H1 (cell line): Measurements from ENCODE around the gene NBL1. TPM values are rescaled to one million over a fixed set of nuclear protein-coding genes. Genes with fewer than 3 reads are reported as not detected.

ENCODE experiments used
- CTCF ChIA-PET: fragments of 300-600 bp; sonication (Branson Sonifier 250); formaldehyde crosslinking; loops from one replicate; lab custom pipeline; 2021; ENCODE audit not compliant: partially characterized antibody; lab: Charles Lee
- POLR2A ChIA-PET: fragments of 300-600 bp; sonication (Branson Sonifier 250); formaldehyde crosslinking; loops from one replicate; lab custom pipeline; 2021; ENCODE audit warnings: inconsistent platforms; ENCODE audit not compliant: partially characterized antibody; lab: Charles Lee
- DNase-seq, 2 experiments: peaks; one replicate each; pipeline versions ENCODE4 v3.0.0 to v3.0.0-alpha.2; 2010 to 2022; ENCODE audit warnings: low spot score in 2 of 2, low read depth in 1 of 2, mixed read lengths in 1 of 2
- FAIRE-seq: peaks from 2 replicates; lab custom pipeline; 2011; peaks lifted over from hg19 to GRCh38; lab: Jason Lieb, UNC
- H2AFZ ChIP-seq: 2 replicates; pipeline ENCODE4 v1.8.1; 2012; ENCODE audit warnings: low read length, inconsistent platforms
- H2AK5ac ChIP-seq: 2 replicates; pipeline ENCODE4 v1.6.1; 2013; ENCODE audit warnings: low read depth, low read length
- H2BK120ac ChIP-seq: replicated peaks from 2 replicates; pipeline ENCODE3; 2013; ENCODE audit warnings: low read depth, low read length, inconsistent platforms
- H2BK12ac ChIP-seq: 2 replicates; pipeline ENCODE4 v1.6.1; 2013; ENCODE audit warnings: low read depth, low read length
- H2BK15ac ChIP-seq: 2 replicates; pipeline ENCODE4 v1.6.1; 2013; ENCODE audit warnings: low read length
- H2BK20ac ChIP-seq: 2 replicates; pipeline ENCODE4 v1.6.1; 2013; ENCODE audit warnings: low read length
- H2BK5ac ChIP-seq: 2 replicates; pipeline ENCODE4 v1.6.1; 2013; ENCODE audit warnings: low read depth, low read length
- H3K14ac ChIP-seq: 2 replicates; pipeline ENCODE4 v1.6.1; 2013; ENCODE audit warnings: inconsistent platforms; ENCODE audit not compliant: insufficient read length
- H3K18ac ChIP-seq: 2 replicates; pipeline ENCODE4 v1.6.1; 2013; ENCODE audit warnings: low read length; ENCODE audit errors: extremely low read depth
- H3K23ac ChIP-seq: 2 replicates; pipeline ENCODE4 v1.6.1; 2013; ENCODE audit warnings: inconsistent platforms; ENCODE audit not compliant: insufficient read length
- H3K23me2 ChIP-seq: 2 replicates; pipeline ENCODE4 v1.6.1; 2013; ENCODE audit warnings: low read depth, low read length
- H3K27ac ChIP-seq: 2 replicates; pipeline ENCODE4 v1.6.1; 2011; ENCODE audit warnings: low read depth, low read length, inconsistent platforms
- H3K27me3 ChIP-seq, 4 experiments: replicated peaks in 1 of 4; 1 replicate in 1 of 4; 2 replicates in 3 of 4; pipeline versions ENCODE4 v1.6.1 to v1.8.1; 2011 to 2013; ENCODE audit warnings: low read length in 3 of 4, mild to moderate bottlenecking in 3 of 4, inconsistent platforms in 2 of 4, mixed read lengths in 2 of 4, moderate library complexity in 1 of 4; ENCODE audit not compliant: control insufficient read depth in 3 of 4, insufficient read depth in 3 of 4; ENCODE audit errors: extremely low read depth in 1 of 4
- H3K36me3 ChIP-seq, 4 experiments: 2 replicates each; pipeline versions ENCODE4 v1.6.1 to v1.8.1; 2011 to 2013; ENCODE audit warnings: mild to moderate bottlenecking in 4 of 4, low read length in 3 of 4, moderate library complexity in 2 of 4, control low read depth in 1 of 4, inconsistent platforms in 1 of 4; ENCODE audit not compliant: insufficient read depth in 4 of 4, control insufficient read depth in 2 of 4
- H3K4ac ChIP-seq: replicated peaks from 2 replicates; pipeline ENCODE3; 2013; ENCODE audit warnings: low read length, low read depth, mixed read lengths, inconsistent platforms; ENCODE audit not compliant: insufficient read length
- H3K4me1 ChIP-seq, 4 experiments: replicated peaks in 1 of 4; 1 replicate in 1 of 4; 2 replicates in 3 of 4; pipeline versions ENCODE4 v1.6.1 to v1.8.1; 2011 to 2013; ENCODE audit warnings: low read length in 3 of 4, inconsistent platforms in 2 of 4, mixed read lengths in 1 of 4; ENCODE audit not compliant: insufficient read depth in 4 of 4, control insufficient read depth in 3 of 4
- H3K4me2 ChIP-seq, 2 experiments: 2 replicates each; pipeline versions ENCODE4 v1.6.1 to v1.8.1; 2011 to 2013; ENCODE audit warnings: low read depth in 2 of 2, low read length in 2 of 2, control low read depth in 1 of 2, inconsistent platforms in 1 of 2, mild to moderate bottlenecking in 1 of 2; ENCODE audit not compliant: insufficient read depth in 1 of 2
- H3K4me3 ChIP-seq, 4 experiments: fragments of 200-600, 300-600 bp in 1 of 4; sonication (generic), shearing (Covaris generic), sonication (Bioruptor Twin) in 1 of 4; 2 replicates each; pipeline versions ENCODE4 v1.5.1 to v1.8.1; 2011 to 2016; ENCODE audit warnings: low read length in 4 of 4, low read depth in 3 of 4, control low read depth in 2 of 4, inconsistent platforms in 2 of 4, mild to moderate bottlenecking in 2 of 4, mixed read lengths in 1 of 4, moderate library complexity in 1 of 4; ENCODE audit not compliant: insufficient read depth in 2 of 4; ENCODE audit errors: extremely low read depth in 1 of 4
- H3K56ac ChIP-seq: replicated peaks from 2 replicates; pipeline ENCODE3; 2013; ENCODE audit warnings: low read depth, mild to moderate bottlenecking, mixed read lengths, low read length, inconsistent platforms; ENCODE audit not compliant: insufficient read length
- H3K79me1 ChIP-seq: 2 replicates; pipeline ENCODE4 v1.6.1; 2013; ENCODE audit warnings: low read depth, low read length, control low read depth
- H3K79me2 ChIP-seq, 2 experiments: 2 replicates each; pipeline versions ENCODE4 v1.6.1 to v1.8.1; 2012 to 2013; ENCODE audit warnings: low read length in 2 of 2, mild to moderate bottlenecking in 2 of 2, inconsistent platforms in 1 of 2; ENCODE audit not compliant: insufficient read depth in 2 of 2, control insufficient read depth in 1 of 2
- H3K9ac ChIP-seq, 4 experiments: replicated peaks in 1 of 4; 1 replicate in 1 of 4; 2 replicates in 3 of 4; pipeline versions ENCODE4 v1.6.1 to v1.8.1; 2011 to 2013; ENCODE audit warnings: low read depth in 3 of 4, low read length in 3 of 4, control low read depth in 2 of 4, mild to moderate bottlenecking in 2 of 4, moderate library complexity in 2 of 4, inconsistent platforms in 1 of 4; ENCODE audit errors: extremely low read depth in 1 of 4
- H3K9me3 ChIP-seq, 2 experiments: 2 replicates each; pipeline versions ENCODE4 v1.6.1 to v1.8.1; 2012 to 2013; ENCODE audit warnings: mild to moderate bottlenecking in 2 of 2, moderate library complexity in 2 of 2, control low read depth in 1 of 2, inconsistent platforms in 1 of 2, low read depth in 1 of 2, low read length in 1 of 2, mixed read lengths in 1 of 2; ENCODE audit not compliant: insufficient read depth in 2 of 2
- H4K20me1 ChIP-seq, 2 experiments: replicated peaks in 1 of 2; 2 replicates each; pipeline versions ENCODE3 to v1.8.1; 2011 to 2013; ENCODE audit warnings: inconsistent platforms in 2 of 2, low read length in 2 of 2, mild to moderate bottlenecking in 1 of 2; ENCODE audit not compliant: insufficient read depth in 2 of 2, control insufficient read depth in 1 of 2
- H4K5ac ChIP-seq: 2 replicates; pipeline ENCODE4 v1.6.1; 2013; ENCODE audit warnings: low read length, low read depth, mixed read lengths, inconsistent platforms; ENCODE audit not compliant: insufficient read length
- H4K8ac ChIP-seq: 2 replicates; pipeline ENCODE4 v1.8.0; 2013; ENCODE audit warnings: mild to moderate bottlenecking, moderate library complexity, low read length, inconsistent platforms; ENCODE audit not compliant: insufficient read depth; ENCODE audit errors: extremely low read depth
- H4K91ac ChIP-seq: replicated peaks from 2 replicates; pipeline ENCODE3; 2013; ENCODE audit warnings: low read length, mixed read lengths, inconsistent platforms; ENCODE audit not compliant: insufficient read length
- EP300 ChIP-seq, 2 experiments: IDR thresholded peaks; 1 replicate in 1 of 2; 2 replicates in 1 of 2; pipeline ENCODE4 v1.6.1; 2011 to 2012; ENCODE audit warnings: low read depth in 2 of 2, low read length in 2 of 2, mild to moderate bottlenecking in 2 of 2, borderline replicate concordance in 1 of 2, inconsistent platforms in 1 of 2, moderate library complexity in 1 of 2
- MAFK ChIP-seq: IDR thresholded peaks from 2 replicates; pipeline ENCODE4 v1.6.1; 2012; ENCODE audit warnings: low read depth, mild to moderate bottlenecking, improper control_type of control experiment, low read length
- NRF1 ChIP-seq: IDR thresholded peaks from 2 replicates; pipeline ENCODE4 v1.6.1; 2011; ENCODE audit warnings: mild to moderate bottlenecking, low read depth, low read length, improper control_type of control experiment
- POU5F1 ChIP-seq: IDR thresholded peaks from 2 replicates; pipeline ENCODE4 v1.6.1; 2011; ENCODE audit warnings: low read depth, mild to moderate bottlenecking, low read length, moderate library complexity
- SIX5 ChIP-seq: IDR thresholded peaks from 2 replicates; pipeline ENCODE4 v1.6.1; 2011; ENCODE audit warnings: mild to moderate bottlenecking, low read depth, low read length
- TAF1 ChIP-seq: IDR thresholded peaks from 2 replicates; pipeline ENCODE4 v1.6.1; 2011; ENCODE audit warnings: mild to moderate bottlenecking, low read depth, low read length
- WGBS, 2 experiments: shearing (Covaris generic) in 1 of 2; methylation state at CpG; one replicate each; pipeline versions ENCODE4 v1.1.6 to v1.1.7; 2013 to 2015; ENCODE audit warnings: low lambda C conversion rate in 2 of 2, mixed read lengths in 2 of 2, inconsistent platforms in 1 of 2, low coverage in 1 of 2, missing lambda C conversion rate in 1 of 2; ENCODE audit not compliant: insufficient replicate concordance in 2 of 2, insufficient coverage in 1 of 2, insufficient read length in 1 of 2; ENCODE audit errors: extremely low coverage in 1 of 2, missing lambda C conversion rate in 1 of 2; 5-methylcytosine and 5-hydroxymethylcytosine counted together
- polyA plus RNA-seq, 7 experiments: library from polyadenylated mRNA; depleted of rRNA in 3 of 7; stranded (reverse) in 5 of 7; unstranded in 2 of 7; fragments of >200 nt in 5 of 7; fragments of 200-250 nt in 2 of 7; gene quantifications; 1 replicate in 5 of 7; 2 replicates in 1 of 7; 4 replicates in 1 of 7; pipeline versions ENCODE4 v1.2.1 to v1.2.3, GENCODE V29; 2011 to 2013; ENCODE audit warnings: missing spikeins in 2 of 7, mixed read lengths in 2 of 7
- total RNA-seq: library from RNA; stranded (reverse); fragmentation: NEBNext Ultra II Directional; extraction: Animal tissue kit (Norgen Biotek cat#: 25700); gene quantifications from 2 replicates; pipeline ENCODE4 v1.2.1, GENCODE V29; 2021
- TF ChIP-seq, protein P1 (sequence below): IDR thresholded peaks from 2 replicates; pipeline ENCODE4 v1.6.1; 2011; ENCODE audit warnings: low read length, improper control_type of control experiment
- TF ChIP-seq, protein P2 (sequence below): IDR thresholded peaks from 2 replicates; pipeline ENCODE4 v1.6.1; 2011; ENCODE audit warnings: low read depth, mild to moderate bottlenecking, low read length; ENCODE audit not compliant: insufficient read depth

Gene NBL1
- total and polyA plus RNA-seq, 2 of the 8 experiments (the other 6 are each of a cell fraction or from before 2014, with no cell fraction given) = 8.7 to 9.7 TPM

DNA sequence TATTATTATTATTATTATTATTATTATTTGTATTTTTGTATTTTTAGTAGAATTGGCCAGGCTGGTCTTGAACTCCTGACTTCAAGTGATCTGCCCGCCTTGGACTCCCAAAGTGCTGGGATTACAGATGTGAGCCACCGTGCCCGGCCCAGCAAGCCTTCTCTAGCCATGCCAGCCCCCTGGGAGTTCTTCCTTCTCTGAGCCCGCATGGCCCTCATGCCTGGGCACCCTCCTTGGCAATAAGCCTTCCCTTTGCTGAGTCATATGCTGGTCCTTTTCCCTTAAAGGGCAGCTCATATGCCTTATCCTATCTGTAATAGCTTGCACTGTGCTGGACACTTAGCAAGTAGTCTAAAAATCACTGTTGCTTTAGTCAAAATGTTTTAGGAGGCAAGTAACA lies 8.5 kb upstream of the NBL1 start:
- 96% methylated on average over 4 of the region's 4 CpGs; no CpG with 5 or more reads in 1 of the 2 experiments for WGBS, 2 experiments
- Histone ChIP-seq H2BK12ac (no peak overlapping the region), H3K79me2 (no peaks in the 10 kb centered on the region), H4K20me1 (no peaks in the 10 kb centered on the region), H3K4me3 (no peak overlapping the region), H3K4ac (no peak overlapping the region), H4K91ac (no peak overlapping the region), H3K4me1 (peaks cover 1 to 5% (median 2%) of the 10 kb centered on the region in 4 experiments), H3K79me1 (no peaks in the 10 kb centered on the region), H2BK15ac (no peak overlapping the region), H2BK20ac (no peak overlapping the region), H3K23ac (no peak overlapping the region), H3K36me3 (no peaks in the 10 kb centered on the region), H2AFZ (no peak overlapping the region), H3K9ac (no peak overlapping the region), H3K18ac (no peak overlapping the region), H3K14ac (no peak overlapping the region), H2AK5ac (no peak overlapping the region), H3K27ac (no peak overlapping the region), H3K23me2 (no peaks in the 10 kb centered on the region), H3K56ac (no peak overlapping the region), H3K9me3 (no peaks in the 10 kb centered on the region), H4K8ac (no peak overlapping the region), H3K27me3 (no peaks in the 10 kb centered on the region), H3K4me2 (no peak overlapping the region), H2BK120ac (no peak overlapping the region), H2BK5ac (no peak overlapping the region), H4K5ac (no peak overlapping the region)
- ChIA-PET POLR2A (no interaction called here), CTCF (interaction anchor here (0.6 to 1.6 kb wide), 5 partner anchors 12 to 373 kb away, joined by 3 to 4 read pairs (median 3); no protein-coding TSS in a partner anchor)
- DNase-seq (no peak), FAIRE-seq (no peak)
- TF ChIP-seq SIX5 (no peak), TAF1 (no peak), EP300 (IDR thresholded peaks at IDR 0.05; ENCODE audit: borderline replicate concordance in 1 of 2, low read depth in 2 of 2, low read length in 2 of 2) (no peak), POU5F1 (no peak), NRF1 (no peak), MAFK (no peak)
- TF ChIP-seq, protein P1, sequence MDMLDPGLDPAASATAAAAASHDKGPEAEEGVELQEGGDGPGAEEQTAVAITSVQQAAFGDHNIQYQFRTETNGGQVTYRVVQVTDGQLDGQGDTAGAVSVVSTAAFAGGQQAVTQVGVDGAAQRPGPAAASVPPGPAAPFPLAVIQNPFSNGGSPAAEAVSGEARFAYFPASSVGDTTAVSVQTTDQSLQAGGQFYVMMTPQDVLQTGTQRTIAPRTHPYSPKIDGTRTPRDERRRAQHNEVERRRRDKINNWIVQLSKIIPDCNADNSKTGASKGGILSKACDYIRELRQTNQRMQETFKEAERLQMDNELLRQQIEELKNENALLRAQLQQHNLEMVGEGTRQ = no peak
- TF ChIP-seq, protein P2, sequence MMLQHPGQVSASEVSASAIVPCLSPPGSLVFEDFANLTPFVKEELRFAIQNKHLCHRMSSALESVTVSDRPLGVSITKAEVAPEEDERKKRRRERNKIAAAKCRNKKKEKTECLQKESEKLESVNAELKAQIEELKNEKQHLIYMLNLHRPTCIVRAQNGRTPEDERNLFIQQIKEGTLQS = no peak
